Retina (tissue), 1 donor: ENCODE results near the gene OTUD7B.
"Not testable (repeated sequence)": the region's sequence is repeated elsewhere in the genome, so short reads cannot be mapped to it uniquely, and the experiment has no call there.

ENCODE experiments used
- DNase-seq: peaks from one replicate; pipeline ENCODE4 v3.0.0-alpha.2; 2016

The OTUD7B gene

GRCh38 chr1:150002217-150002616, 8.3 kb downstream of the OTUD7B start:
- no peak for DNase-seq

- DNase-seq, result no peak
These were observed 9.1 kb downstream of the OTUD7B start for GRCh38 chr1:150001415-150001814.

- no peak for DNase-seq
These were observed 12.8 kb downstream of the OTUD7B start for GRCh38 chr1:149997585-149998262.

- DNase-seq, result no peak
These were observed 14.6 kb downstream of the OTUD7B start for GRCh38 chr1:149995927-149996326.

- DNase-seq, result no peak
These were observed 16.8 kb downstream of the OTUD7B start for GRCh38 chr1:149993764-149994163.

- DNase-seq, result no peak
These were observed 17.3 kb downstream of the OTUD7B start for GRCh38 chr1:149993181-149993580.

GRCh38 chr1:149987297-149987595, 23.3 kb downstream of the OTUD7B start:
- DNase-seq, result no peak

GRCh38 chr1:149986486-149987296, 23.8 kb downstream of the OTUD7B start:
- DNase-seq, result no peak

- no peak for DNase-seq
These were observed 30.5 kb downstream of the OTUD7B start for GRCh38 chr1:149979972-149980540.

GRCh38 chr1:149979245-149979971, 31.1 kb downstream of the OTUD7B start:
- no peak for DNase-seq

GRCh38 chr1:149978547-149979023, 31.9 kb downstream of the OTUD7B start:
- DNase-seq, result no peak

GRCh38 chr1:149977345-149977744, 33.2 kb downstream of the OTUD7B start:
- DNase-seq, result no peak

GRCh38 chr1:149972547-149972946, 38.0 kb downstream of the OTUD7B start:
- DNase-seq, result no peak

GRCh38 chr1:149967646-149968045, 42.9 kb downstream of the OTUD7B start:
- DNase-seq, result no peak

GRCh38 chr1:149967041-149967440, 43.5 kb downstream of the OTUD7B start:
- DNase-seq, result no peak

GRCh38 chr1:149966405-149966804, 44.1 kb downstream of the OTUD7B start:
- DNase-seq, result no peak

- no peak for DNase-seq
These were observed 45.1 kb downstream of the OTUD7B start for GRCh38 chr1:149965440-149965839.

GRCh38 chr1:149963358-149963757, 47.2 kb downstream of the OTUD7B start:
- DNase-seq, result no peak

GRCh38 chr1:149962736-149963135, 47.8 kb downstream of the OTUD7B start:
- DNase-seq, result no peak

GRCh38 chr1:149962039-149962647, 48.4 kb downstream of the OTUD7B start:
- peak; percentile 70 for DNase-seq

- DNase-seq, result not testable (repeated sequence)
These were observed 53.0 kb downstream of the OTUD7B start for GRCh38 chr1:149957548-149957947.

GRCh38 chr1:149949911-149950310, 60.6 kb downstream of the OTUD7B start:
- DNase-seq, result no peak

- DNase-seq, result no peak
These were observed 65.3 kb downstream of the OTUD7B start for GRCh38 chr1:149945206-149945605.
